Lung (tissue), 12 donors: ENCODE results near the gene PGM2. TPM values are rescaled to one million over a fixed set of nuclear protein-coding genes. Genes with fewer than 3 reads are reported as not detected.

Experiments used
- ATAC-seq: fragments of 200-7000 bp; cut with Tn5 transposase; one replicate; pipeline ENCODE4 v1.9.1; 2020; ENCODE audit warnings: moderate number of reproducible peaks; ENCODE audit not compliant: insufficient read depth, low FRiP score
- DNase-seq, 3 donors: peaks; one replicate each; pipeline ENCODE4 v3.0.0-alpha.2; 2013 to 2017
- H3K27ac ChIP-seq, 2 donors: one replicate each; pipeline ENCODE4 v1.5.1; 2013; ENCODE audit warnings: mild to moderate bottlenecking in 2 of 2, moderate library complexity in 2 of 2, control low read depth in 1 of 2, inconsistent platforms in 1 of 2, low read depth in 1 of 2, low read length in 1 of 2
- H3K27me3 ChIP-seq, 3 donors: one replicate each; pipeline ENCODE4 v1.5.1; 2013; ENCODE audit warnings: low read length in 2 of 3; ENCODE audit not compliant: control insufficient read depth in 3 of 3, insufficient read depth in 3 of 3
- H3K36me3 ChIP-seq, 4 donors: one replicate each; pipeline ENCODE4 v1.5.1; 2013; ENCODE audit warnings: low read length in 4 of 4, mild to moderate bottlenecking in 1 of 4, moderate library complexity in 1 of 4; ENCODE audit not compliant: control insufficient read depth in 4 of 4, insufficient read depth in 4 of 4
- H3K4me1 ChIP-seq, 5 donors: one replicate each; pipeline ENCODE4 v1.5.1; 2013; ENCODE audit warnings: low read length in 5 of 5, mild to moderate bottlenecking in 2 of 5, moderate library complexity in 1 of 5; ENCODE audit not compliant: control insufficient read depth in 5 of 5, insufficient read depth in 5 of 5
- H3K4me3 ChIP-seq: one replicate; pipeline ENCODE4 v1.5.1; 2013; ENCODE audit warnings: mild to moderate bottlenecking, control low read depth, moderate library complexity
- H3K9ac ChIP-seq, 2 donors: one replicate each; pipeline ENCODE4 v1.5.1; 2013; ENCODE audit warnings: low read length in 2 of 2, control low read depth in 1 of 2; ENCODE audit not compliant: insufficient read depth in 1 of 2
- H3K9me3 ChIP-seq, 4 donors: one replicate each; pipeline ENCODE4 v1.5.1; 2013; ENCODE audit warnings: low read length in 3 of 4, mild to moderate bottlenecking in 1 of 4, moderate library complexity in 1 of 4; ENCODE audit not compliant: control insufficient read depth in 4 of 4, insufficient read depth in 3 of 4
- WGBS, 2 donors: extraction: QIAGEN DNeasy Blood & Tissue Kit; methylation state at CpG; one replicate each; pipeline ENCODE4 v1.1.7; 2013; 5-methylcytosine and 5-hydroxymethylcytosine counted together
- polyA plus RNA-seq, 2 donors: library from polyadenylated mRNA; stranded (reverse); fragments of 200-250 nt; gene quantifications; one replicate each; pipeline ENCODE4 v1.2.1, GENCODE V29; 2013
- total RNA-seq, 2 donors: library from RNA; depleted of rRNA in 1 of 2; stranded (reverse); fragments of >200 nt in 1 of 2; gene quantifications; one replicate each; pipeline ENCODE4 v1.2.1, GENCODE V29; 2014 to 2021
- TF ChIP-seq, protein P1 (sequence below): IDR thresholded peaks from 2 replicates; pipeline ENCODE4 v1.5.1; 2012; ENCODE audit warnings: mild to moderate bottlenecking; ENCODE audit errors: control extremely low read depth, extremely low read depth
- donor health status: control.
- donor health status: control.
- donor health status: Bipolar disorder and iron deficiency.
- donor health status: healthy.
- donor health status: DM: yes; HTN: yes; CAD: no.

The PGM2 gene
- total and polyA plus RNA-seq, 4 donors = 4.8 to 28.9 (median 18.4) TPM

DNA sequence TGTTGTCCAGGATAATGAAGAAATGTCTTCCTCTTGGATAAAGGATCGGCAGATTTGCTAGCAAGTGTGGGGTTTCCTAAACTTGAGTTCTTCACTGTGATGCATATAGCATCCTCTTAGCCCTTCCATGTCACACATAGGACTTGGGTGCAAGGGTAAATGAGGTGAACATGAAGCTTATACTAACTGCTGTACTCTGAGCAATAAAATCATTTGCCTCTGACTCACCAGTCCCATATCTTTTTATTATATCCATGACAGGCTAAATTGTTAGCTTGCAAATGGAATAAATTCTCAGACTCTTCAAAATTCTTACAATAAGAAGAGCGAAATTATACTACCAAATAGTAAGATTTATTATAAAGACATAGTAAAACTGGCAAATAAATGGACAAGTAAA, 49.7 kb downstream of the PGM2 start:
- TF ChIP-seq, protein P1, sequence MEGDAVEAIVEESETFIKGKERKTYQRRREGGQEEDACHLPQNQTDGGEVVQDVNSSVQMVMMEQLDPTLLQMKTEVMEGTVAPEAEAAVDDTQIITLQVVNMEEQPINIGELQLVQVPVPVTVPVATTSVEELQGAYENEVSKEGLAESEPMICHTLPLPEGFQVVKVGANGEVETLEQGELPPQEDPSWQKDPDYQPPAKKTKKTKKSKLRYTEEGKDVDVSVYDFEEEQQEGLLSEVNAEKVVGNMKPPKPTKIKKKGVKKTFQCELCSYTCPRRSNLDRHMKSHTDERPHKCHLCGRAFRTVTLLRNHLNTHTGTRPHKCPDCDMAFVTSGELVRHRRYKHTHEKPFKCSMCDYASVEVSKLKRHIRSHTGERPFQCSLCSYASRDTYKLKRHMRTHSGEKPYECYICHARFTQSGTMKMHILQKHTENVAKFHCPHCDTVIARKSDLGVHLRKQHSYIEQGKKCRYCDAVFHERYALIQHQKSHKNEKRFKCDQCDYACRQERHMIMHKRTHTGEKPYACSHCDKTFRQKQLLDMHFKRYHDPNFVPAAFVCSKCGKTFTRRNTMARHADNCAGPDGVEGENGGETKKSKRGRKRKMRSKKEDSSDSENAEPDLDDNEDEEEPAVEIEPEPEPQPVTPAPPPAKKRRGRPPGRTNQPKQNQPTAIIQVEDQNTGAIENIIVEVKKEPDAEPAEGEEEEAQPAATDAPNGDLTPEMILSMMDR = no peak
- peaks cover 0 to 2% (median 0%) of the 10 kb centered on the region in 5 donors for H3K4me1 ChIP-seq
- no peak overlapping the region for H3K27ac ChIP-seq
- no peaks in the 10 kb centered on the region for H3K36me3 ChIP-seq
- DNase-seq (no peak), ATAC-seq (no peak)
- no peaks in the 10 kb centered on the region for H3K9me3 ChIP-seq
- H3K9ac ChIP-seq = no peak overlapping the region
- 99% methylated on average over 2 of the region's 2 CpGs for WGBS, 2 donors
- H3K27me3 ChIP-seq = no peaks in the 10 kb centered on the region
- no peak overlapping the region for H3K4me3 ChIP-seq

DNA sequence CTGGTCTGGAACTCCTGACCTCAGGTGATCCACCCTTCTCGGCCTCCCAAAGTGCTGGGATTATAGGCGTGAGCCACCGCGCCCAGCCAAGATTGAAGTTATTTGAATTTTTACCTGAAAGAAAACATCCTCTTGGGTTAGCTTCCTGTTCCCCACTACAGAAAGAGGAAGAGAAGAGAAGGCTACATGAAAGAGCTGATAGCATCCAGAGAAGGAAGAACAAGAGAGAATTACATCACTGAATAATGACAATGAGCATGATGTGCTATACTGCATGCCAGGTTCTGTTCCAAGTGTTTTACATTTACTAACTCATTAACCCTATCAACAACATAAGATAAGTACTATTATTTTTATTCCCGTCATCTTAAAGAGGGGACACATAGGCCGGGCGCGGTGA, 52.9 kb downstream of the PGM2 start:
- no peaks in the 10 kb centered on the region for H3K4me1 ChIP-seq
- 68 to 85% methylated on average over 8 of the region's 8 CpGs for WGBS, 2 donors
- ATAC-seq (no peak), DNase-seq (no peak)
- no peaks in the 10 kb centered on the region for H3K27me3 ChIP-seq
- no peak overlapping the region for H3K4me3 ChIP-seq
- no peak overlapping the region for H3K9ac ChIP-seq
- no peaks in the 10 kb centered on the region for H3K36me3 ChIP-seq
- H3K27ac ChIP-seq = no peak overlapping the region
- no peaks in the 10 kb centered on the region for H3K9me3 ChIP-seq
- TF ChIP-seq, protein P1 = no peak

DNA sequence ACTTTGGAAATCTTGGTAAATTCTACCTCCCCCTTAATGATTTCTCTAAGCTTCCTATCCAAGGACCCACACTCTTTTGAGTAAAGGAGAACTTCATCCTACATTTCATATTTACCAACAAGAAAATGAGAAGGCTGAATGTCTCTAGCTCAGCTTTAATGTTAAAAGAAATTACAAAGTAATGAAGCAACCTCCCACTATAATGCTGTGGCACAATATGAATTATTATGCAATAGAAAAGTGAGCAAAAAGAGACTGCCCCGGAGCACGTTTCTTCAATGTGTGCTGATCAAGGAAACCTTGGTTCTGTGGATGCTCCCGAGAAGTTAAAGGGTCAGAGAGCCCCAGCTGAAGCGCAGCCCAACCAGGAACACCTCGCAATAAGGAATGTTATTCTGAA, 55.3 kb downstream of the PGM2 start:
- no peaks in the 10 kb centered on the region for H3K36me3 ChIP-seq
- ATAC-seq = no peak
- TF ChIP-seq, protein P1 = no peak
- peaks cover 0 to 1% (median 0%) of the 10 kb centered on the region in 5 donors for H3K4me1 ChIP-seq
- no peak overlapping the region for H3K4me3 ChIP-seq
- 57 to 72% methylated on average over 5 of the region's 5 CpGs for WGBS, 2 donors
- H3K9ac ChIP-seq = no peak overlapping the region
- H3K27me3 ChIP-seq = no peaks in the 10 kb centered on the region
- no peaks in the 10 kb centered on the region for H3K9me3 ChIP-seq
- H3K27ac ChIP-seq = no peak overlapping the region
- no peak for DNase-seq

DNA sequence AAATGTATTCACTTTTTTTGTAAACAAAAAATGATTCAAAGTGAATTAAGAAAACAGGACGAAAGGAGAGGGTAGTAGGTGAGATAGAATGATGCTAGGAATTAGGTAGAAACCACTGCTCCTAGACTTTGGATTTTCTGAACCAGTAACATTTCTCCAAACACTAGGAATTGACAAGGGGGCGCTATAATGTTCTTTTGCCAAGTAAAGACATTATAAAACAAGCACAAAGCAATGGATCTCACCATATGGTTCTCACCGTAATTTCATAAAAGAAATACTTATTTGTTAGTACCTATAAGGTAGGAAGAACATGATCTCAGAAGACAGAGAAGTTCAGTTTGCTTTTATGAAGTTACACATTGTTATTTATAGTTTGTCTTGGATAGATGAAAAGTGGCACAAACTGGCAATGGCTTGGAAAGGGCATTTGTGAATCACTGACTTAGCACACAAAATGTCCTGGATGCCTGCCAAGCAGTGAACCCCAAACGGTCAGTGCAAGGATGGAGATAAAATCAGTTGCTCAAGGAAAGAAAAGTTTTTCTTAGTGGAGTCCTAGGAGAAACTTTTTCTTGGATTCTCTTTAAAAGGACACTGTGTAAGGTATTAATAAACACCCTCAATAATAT, 56.3 kb downstream of the PGM2 start:
- H3K4me3 ChIP-seq = no peak overlapping the region
- ATAC-seq (no peak), DNase-seq (no peak)
- no peaks in the 10 kb centered on the region for H3K9me3 ChIP-seq
- no peak overlapping the region for H3K9ac ChIP-seq
- 57 to 60% methylated on average over 4 of the region's 4 CpGs for WGBS, 2 donors
- no peaks in the 10 kb centered on the region for H3K36me3 ChIP-seq
- no peak overlapping the region for H3K27ac ChIP-seq
- H3K4me1 ChIP-seq = peaks cover 0 to 2% (median 0%) of the 10 kb centered on the region in 5 donors
- H3K27me3 ChIP-seq = no peaks in the 10 kb centered on the region
- TF ChIP-seq, protein P1 = no peak
